GM10847 (cell line): ENCODE measurements around the gene C1QTNF12.

Experiments used
- POLR2A ChIP-seq: IDR thresholded peaks from 2 replicates; pipeline ENCODE4 v1.6.1; 2011; ENCODE audit not compliant: insufficient read length; ENCODE audit errors: extremely low read depth

Gene C1QTNF12

DNA sequence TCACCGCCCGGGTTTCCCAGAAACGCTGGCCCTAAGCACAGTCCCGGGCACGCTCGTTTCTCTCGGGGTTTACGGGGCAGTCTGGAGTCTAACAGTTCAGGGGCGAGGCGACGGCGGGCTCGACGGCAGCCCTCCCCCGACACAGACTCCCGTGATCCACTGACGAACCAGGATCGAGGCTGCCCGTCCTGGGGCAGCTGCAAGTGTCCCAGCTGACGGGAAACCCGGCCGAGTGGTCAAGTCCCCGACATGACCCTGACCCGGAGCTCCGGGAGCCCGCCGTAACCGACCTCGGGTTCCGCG lies 26.6 kb upstream of the C1QTNF12 start:
- TF ChIP-seq POLR2A: no peak

DNA sequence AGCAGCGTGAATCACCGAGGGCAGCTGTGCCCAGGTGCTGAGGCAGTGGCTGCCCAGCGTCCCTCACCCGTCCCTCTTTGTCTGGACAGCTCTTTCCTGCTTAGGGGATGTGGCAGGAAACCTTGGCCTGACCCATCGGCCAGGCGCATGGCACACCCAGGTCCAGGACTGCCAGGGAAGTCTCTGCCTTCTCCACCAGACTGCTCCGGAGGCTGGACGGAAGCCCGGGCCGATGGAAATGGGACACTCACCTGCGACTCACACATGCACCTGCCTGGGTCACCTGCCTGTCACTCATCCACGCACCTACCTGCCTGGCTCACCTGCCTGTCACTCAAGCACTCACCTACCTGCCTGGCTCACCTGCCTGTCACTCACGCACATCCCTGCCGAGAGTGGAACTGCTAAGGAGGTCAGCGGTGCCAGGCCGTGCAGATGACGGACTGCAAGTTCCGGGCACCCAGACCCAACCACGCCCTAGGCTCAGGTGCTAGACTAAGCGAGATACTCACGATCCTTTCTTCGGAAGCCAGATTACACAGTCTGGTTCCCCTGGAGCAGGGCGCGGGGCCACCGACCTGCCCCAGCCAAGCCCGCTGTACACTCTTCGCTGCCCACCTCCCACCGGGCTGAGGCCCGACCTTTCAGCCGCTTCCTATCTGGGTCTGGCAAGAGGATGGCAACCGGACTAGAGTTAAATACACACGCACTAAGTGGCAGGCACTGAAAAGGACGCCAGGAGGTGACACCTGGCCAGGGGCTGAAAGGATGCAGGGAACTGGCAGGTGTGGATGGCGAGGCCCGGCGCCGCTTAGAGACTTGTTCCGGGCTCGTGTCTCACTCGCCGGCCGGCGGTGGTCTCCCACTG lies 26.1 kb upstream of the C1QTNF12 start:
- TF ChIP-seq POLR2A: no peak

DNA sequence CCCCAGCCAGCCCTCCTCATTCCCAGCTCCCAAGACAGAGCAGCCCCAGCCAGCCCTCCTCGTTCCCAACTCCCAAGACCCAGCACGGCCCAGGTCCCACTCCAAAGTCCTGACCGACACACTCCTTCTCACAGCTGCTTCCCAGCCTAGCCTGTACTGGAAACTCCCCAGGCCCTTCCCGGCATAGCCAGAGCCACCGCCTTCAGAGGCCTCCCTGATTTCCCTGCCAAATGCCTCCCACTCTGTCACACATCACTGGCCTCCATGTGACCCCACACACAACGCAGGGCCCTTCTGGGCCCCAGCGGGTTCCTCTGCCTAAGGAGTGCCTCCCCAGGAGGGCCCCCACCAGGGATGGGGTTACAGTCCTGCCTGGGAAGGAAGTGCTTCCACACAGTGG lies 24.3 kb upstream of the C1QTNF12 start:
- TF ChIP-seq POLR2A: no peak

DNA sequence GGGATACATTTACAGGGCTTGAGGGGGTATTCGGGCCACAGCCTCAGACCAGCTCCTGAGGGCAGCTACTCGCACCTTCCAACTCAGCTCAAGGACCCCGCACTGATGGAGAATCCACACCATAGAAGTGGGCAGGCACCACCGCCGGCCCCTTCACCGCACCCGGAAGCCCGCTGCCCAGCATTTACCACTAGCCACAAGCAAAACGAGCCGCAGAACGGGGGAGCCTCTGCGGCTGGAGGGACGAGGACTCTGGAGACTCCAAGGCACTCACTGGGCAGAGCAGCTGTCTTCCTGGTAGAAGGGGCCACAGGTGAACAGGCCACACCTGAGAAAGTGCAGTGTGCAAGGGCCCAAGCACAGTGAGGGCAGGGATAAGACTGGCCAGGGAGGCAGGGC lies 21.8 kb upstream of the C1QTNF12 start:
- no peak for TF ChIP-seq POLR2A

DNA sequence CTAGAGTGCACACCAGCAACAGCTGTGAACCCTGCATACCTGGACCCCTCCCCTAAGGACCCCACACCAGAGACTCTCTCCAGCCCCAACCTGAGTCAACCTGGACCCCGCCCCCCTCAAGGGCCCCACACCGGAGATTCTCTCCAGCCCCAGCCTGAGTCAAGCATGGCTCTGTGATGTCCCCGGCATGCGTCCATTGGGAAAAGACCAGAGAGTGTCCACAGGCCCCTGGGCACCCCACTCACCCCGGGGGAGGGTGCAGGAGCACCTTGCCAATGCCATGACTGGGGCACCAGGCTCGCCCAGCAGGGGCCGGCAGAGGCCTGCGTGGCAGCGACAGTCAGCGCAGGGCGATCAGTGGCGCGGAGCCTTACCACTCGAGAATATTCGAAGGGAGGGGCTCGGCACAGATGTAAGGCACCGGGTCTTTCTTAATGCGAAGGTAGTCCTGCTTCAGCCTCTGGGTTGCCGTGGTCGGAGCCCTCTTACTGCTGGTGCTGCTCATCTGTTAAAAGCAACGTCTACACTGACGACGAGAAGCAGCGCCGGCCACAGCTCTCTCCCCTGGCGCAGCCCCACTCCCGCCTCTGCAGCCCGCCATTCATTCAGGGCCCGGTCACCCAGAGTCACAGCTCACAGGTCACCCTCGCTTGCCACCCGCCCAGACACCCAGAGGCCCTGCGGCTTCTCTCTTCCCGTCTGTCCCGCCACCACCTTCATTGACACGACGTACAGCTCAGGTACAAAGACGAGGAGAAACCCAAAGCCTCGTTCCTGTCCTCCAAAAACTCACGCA lies 21.2 kb upstream of the C1QTNF12 start:
- TF ChIP-seq POLR2A: no peak

DNA sequence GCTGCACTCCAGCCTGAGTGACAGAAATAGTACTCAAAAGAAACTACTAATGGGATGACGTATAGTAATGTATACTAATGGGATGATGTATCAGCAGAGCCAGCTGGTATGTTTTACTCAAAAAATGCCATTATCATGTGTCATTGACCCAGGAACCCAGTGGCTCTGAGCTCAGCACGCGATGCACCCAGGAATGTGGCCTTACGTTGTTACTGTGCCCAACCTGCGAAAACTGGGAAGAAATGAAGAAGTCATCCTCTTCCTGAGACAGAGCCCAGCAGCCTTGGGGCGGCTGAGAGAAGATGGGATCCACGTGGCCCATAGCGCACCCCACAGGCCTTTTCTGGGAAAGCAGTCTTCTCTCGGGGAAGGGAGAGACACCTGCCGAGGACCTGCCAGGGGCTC lies 18.3 kb upstream of the C1QTNF12 start:
- TF ChIP-seq POLR2A: no peak

DNA sequence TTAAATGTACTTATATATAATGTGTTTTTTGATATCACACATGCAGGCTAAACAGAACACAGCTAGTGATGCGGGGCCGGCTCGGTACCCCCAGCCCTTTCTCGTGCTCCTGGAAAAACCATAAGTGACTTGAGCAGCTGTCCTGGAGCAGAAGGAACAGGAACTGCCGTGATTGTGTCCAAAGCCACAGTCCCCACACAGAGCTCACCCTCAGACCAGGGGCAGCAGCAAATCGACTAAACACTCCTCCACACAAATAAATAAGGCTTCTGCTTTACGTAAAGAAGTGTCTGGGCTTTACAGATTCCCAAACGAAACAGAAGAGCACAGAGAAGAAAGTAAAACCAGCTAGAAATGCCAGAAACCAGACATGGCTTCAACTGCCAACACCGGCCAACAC lies 17.5 kb upstream of the C1QTNF12 start:
- no peak for TF ChIP-seq POLR2A

DNA sequence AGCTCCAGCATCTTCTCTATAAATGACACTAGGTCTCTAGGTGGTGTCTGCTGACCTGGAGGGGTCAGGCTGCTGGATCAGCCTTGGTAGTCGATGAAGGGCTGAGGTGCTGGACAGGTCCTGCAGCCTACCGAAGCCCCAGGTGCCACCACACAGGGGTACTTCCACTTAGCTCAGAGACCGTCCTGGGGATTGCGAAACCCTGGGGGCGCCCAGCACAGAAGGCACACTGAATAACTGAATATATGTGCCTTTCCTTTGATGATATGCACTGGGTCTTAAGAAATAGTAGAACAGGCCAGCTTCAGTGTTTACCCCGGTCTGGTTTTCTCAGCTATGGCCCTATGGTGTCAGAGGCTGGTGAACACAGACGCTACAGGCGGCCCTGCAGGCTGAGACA lies 16.2 kb upstream of the C1QTNF12 start:
- TF ChIP-seq POLR2A: no peak

DNA sequence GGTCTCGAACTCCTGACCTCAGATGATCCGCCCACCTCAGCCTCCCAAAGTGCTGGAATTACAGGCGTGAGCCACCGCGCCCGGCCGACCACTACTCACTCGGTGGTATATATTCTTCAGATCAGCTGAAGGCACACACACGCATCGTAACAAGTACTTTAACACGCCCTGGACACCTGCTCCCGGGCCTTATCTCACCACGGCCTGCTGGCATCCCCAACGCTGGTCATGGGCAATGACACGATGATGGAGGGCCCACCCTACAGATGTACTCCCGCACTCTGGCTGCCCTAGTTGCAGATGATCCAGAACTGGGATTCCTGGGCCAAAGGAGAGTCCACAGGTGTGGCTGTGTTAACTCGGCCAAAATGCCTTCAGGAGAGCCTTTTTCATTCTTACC lies 15.5 kb upstream of the C1QTNF12 start:
- TF ChIP-seq POLR2A: no peak

DNA sequence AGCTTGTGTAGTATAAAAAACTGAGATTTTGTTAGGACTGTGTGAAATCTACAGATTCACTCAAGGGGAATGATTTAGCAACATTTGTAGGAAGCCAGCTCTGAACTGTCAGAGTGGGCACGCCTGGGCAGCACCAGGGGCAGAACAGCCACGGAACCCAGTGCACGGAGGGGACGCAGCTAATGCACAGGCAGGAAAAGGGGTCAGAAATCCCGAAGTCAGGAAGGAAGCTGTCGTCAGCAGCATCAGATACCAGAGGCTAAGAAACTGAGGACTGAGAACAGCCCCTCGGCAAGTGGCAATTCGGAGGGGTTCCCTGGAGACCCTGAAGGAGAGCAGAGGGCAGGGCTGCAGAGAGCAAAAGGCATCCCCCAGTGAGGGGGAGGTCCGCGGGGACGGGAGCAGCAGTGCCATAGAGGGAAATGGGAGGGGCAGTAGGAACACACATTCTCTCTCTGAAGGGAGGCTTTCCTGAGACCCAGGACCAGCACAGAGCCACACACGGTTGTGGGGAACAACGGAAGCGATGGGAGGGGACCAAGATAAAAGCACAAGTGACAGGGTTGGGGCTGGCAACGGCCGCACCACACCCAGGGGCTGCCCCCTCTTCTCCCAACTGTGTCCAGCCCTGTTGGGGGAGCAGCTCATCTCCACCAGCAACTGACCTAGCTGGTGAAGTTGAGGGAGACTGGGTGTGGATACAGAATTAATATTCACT lies 14.5 kb upstream of the C1QTNF12 start:
- TF ChIP-seq POLR2A: no peak

DNA sequence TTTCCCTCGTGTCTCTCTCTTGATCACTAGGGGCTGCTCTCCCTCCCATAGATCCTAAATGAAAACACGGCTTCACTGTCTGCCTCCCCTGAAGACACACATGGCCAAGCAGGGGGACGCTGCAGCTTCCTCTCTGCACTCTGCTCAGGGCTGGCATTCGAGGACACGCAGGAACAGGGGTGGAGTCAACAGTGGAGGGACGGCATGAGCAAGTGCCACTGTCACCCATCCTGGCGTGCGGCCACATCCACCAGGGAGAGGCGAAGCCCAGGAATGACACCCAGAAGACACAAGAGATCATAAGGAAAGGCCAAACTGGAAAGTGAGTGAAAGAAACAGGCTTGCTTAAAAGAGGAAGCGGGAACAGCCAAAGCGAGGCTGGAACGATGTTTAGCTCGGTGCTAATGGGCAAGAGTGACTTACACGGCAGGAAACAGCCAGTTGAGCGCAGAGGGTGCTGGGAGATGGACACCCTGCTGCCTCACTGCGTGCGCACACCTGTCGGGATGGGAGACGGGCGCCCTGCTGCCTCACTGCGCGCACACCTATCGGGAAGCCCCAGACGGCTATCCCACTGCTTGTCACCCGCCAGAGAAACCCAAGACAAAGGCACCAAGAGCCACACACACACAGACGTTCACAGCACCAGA lies 13.6 kb upstream of the C1QTNF12 start:
- TF ChIP-seq POLR2A: no peak

DNA sequence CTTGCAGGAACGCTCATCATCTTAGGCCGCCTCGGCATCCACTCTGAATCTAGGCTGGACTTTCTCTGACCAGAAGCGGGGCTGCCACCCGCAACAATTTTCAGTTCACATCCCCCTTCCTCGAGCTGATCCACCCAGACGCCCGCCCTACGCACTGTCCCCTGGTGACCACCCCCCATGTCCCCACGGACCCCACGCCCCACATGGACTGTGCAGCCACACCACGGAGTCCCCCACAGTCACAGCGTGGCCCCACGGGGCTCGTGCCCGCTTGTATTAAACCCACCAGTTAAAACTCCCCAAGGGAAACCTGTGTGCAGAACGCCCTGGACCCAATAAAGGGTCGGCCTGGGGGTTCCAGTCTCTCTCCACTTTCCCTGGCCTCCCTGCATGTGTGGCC lies 13.0 kb upstream of the C1QTNF12 start:
- TF ChIP-seq POLR2A: no peak

DNA sequence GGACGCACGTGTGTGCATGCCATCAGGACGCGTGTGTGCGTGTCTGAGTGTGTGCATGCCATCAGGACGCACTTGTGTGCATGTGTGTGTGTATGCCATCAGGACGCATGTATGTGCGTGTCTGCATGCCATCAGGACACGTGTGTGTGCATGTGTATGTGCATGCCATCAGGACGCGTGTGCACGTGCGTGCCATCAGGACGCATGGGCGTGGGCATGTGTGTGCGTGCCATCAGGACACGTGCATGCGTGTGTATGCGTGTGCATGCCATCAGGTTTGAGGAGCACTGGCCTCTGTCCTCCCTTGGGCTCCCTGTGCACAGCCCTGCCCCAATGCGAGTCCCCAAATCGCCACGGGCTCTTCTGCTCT lies 12.6 kb upstream of the C1QTNF12 start:
- no peak for TF ChIP-seq POLR2A

DNA sequence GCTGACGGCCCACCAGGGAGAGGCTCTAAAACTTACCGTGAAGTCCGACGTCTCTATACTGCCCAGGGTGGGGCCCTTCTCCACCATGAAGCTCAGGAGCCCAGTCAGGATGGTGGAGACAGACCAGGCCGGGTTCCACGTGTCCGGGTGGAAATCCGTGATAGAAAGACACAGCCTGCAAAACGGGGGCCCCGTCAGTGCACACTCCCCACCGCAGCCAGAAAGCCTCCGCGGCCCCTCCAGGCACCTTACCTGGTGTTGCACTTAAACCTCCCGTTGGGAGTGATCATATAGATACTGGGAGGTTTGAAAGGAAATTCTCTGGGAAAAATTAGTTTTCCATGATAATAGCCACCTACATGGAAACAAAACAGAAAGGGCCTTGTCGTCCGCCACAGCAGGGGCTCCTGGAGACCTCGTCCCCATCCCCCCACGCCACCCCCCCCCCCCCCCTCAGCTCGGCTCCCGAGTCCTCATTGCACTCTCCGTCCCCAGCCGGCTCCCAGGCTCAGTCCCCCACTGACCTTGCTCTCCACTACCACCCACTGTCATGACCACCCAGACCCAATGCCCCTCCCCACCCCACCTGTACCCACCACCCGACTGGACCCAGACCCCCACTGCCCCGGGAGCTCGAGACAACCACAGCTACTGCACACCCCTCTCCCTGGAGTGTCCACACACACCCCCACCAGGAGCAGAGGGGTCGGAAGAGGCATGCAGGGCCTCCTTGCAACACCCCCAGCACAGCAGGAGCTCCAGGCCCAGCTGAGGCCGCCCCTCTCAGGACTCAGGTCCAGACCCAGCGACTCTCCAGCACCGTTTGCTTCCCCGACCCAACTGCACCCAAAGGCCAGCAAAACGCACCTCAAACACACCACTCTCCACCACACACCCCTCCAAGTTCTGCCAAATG lies 10.7 kb upstream of the C1QTNF12 start:
- TF ChIP-seq POLR2A: no peak

DNA sequence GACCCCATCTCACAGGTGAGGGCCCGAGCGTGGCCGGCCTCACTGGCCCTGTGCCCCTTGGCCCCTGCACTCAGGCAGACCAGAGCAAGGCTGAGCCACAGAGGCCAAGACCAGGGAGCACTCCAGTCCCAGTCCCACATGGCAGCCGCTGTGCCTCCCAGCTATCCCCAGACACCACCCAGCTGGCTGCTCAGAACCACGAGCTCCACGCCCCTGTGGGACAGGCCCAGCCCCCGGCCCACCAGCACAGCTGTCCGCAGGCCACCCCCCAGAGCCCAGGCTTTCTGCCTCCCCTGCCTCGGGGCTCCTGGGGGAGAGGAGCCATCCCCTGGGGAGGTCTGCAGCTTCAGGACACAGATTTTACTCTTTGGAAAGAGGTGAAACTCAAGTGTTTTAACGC lies 9.1 kb upstream of the C1QTNF12 start:
- no peak for TF ChIP-seq POLR2A

DNA sequence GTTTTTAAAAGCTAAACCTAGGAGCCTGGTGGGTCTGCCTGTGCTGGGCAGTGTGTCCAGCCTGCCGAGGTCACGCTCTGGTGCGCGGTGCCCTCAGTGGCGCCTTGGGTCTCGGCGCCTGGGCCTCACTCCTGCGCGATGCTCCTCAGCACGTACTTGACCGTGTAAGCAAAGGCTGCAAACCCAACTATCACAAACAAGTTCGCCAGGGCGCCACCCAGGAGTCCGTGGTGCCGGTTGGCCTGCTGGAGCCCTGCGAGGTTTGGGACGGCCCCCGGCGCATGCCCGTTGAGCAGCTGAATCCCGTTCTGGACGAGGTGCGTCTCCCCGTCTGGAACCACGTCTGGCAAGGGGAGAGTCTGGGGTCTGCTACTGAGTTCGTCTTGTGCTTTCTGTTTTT lies 8.6 kb upstream of the C1QTNF12 start:
- no peak for TF ChIP-seq POLR2A
